IPS-18a (cell line): ENCODE data around the gene AHSG.
"Not testable (repeated sequence)": the region's sequence is repeated elsewhere in the genome, so short reads cannot be mapped to it uniquely, and the experiment has no call there.

Experiments used
- H3K27ac ChIP-seq: one replicate; pipeline ENCODE4 v1.5.1; 2013; ENCODE audit warnings: low read length
- H3K27me3 ChIP-seq: one replicate; pipeline ENCODE4 v1.6.1; 2013; ENCODE audit warnings: mild to moderate bottlenecking, low read length; ENCODE audit not compliant: control insufficient read depth, insufficient read depth
- H3K36me3 ChIP-seq: one replicate; pipeline ENCODE4 v1.6.1; 2013; ENCODE audit warnings: low read depth, low read length; ENCODE audit not compliant: control insufficient read depth
- H3K4me1 ChIP-seq: one replicate; pipeline ENCODE4 v1.6.1; 2013; ENCODE audit warnings: low read depth, low read length; ENCODE audit not compliant: control insufficient read depth
- H3K4me3 ChIP-seq: one replicate; pipeline ENCODE4 v1.5.1; 2013; ENCODE audit warnings: low read length
- H3K9ac ChIP-seq: one replicate; pipeline ENCODE4 v1.6.1; 2013; ENCODE audit warnings: mild to moderate bottlenecking, low read length, moderate library complexity
- H3K9me3 ChIP-seq: one replicate; pipeline ENCODE4 v1.6.1; 2013; ENCODE audit warnings: low read depth, low read length; ENCODE audit not compliant: control insufficient read depth

The AHSG gene

DNA sequence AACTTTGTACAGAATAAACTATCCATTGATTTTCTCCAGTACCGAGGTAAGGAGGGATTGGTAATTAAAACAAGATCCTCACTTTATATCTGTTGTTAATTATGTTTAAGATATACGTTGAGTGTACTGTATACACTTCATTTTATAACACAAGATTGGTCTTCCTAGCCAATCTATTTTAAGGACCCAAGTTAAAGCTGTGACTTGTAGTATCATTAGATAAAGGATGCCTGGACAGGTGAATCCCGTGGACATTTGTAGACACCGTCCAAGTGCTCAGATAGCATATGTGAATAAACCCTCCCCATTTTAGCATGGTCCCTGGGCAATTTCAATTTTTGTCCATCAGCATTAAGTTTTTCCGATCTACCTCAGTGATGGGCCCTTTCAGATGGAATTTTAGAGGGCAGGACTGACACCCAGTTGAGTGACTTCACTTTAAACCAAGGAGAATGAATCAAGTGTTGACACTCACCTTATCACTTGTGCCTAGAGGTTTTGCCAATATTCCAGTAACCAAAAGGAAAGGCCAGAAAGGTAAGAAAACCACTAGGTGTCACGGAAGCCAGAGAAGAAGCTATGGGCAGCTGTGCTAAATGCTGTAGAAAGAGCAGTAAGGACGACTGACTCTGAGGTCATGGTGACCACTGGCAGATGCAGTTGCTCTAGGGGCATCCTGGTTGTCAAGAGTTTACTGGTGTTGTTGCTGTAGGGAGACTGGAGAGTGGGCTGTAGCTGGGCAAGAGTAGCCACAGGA lies 9.2 kb downstream of the AHSG start:
- H3K36me3 ChIP-seq, result no peaks in the 10 kb centered on the region
- H3K27me3 ChIP-seq, result peaks cover 12% of the 10 kb centered on the region
- no peaks in the 10 kb centered on the region for H3K9me3 ChIP-seq
- no peak overlapping the region for H3K27ac ChIP-seq
- no peak overlapping the region for H3K4me3 ChIP-seq
- no peaks in the 10 kb centered on the region for H3K4me1 ChIP-seq
- no peak overlapping the region for H3K9ac ChIP-seq

DNA sequence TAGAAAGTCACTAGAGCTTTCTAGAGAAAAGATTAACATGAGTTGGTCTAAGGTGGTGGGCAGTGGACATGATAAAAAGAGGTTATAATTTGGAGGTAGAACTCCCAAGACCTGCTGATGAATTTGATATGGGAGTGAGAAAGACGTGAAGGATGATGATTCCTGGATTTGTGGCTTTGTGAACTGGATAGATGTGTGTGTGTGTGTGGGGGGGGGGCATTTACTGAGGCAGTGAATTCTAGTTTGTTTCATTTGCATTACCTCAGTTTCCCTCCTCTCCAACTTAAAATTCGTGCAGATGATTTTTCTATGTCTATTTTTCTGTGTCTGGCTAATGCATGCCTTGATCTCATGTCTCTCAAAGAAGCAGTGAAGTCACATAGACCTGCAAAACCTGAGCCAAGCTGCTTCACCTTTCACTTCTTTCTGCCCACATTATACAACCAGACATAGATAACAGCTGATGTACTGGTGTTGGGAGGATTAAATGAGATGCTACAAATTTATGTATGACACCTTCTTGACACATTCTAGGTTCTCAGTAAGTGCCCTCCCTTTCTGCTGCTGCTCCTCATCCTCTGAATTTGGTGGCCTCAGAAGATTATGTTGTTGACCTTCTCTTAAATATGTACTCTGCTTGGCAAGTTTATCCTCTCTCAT lies 9.9 kb downstream of the AHSG start:
- H3K4me3 ChIP-seq, result no peak overlapping the region
- no peak overlapping the region for H3K27ac ChIP-seq
- no peaks in the 10 kb centered on the region for H3K9me3 ChIP-seq
- no peaks in the 10 kb centered on the region for H3K4me1 ChIP-seq
- H3K27me3 ChIP-seq, result peaks cover 5% of the 10 kb centered on the region
- H3K36me3 ChIP-seq, result no peaks in the 10 kb centered on the region
- no peak overlapping the region for H3K9ac ChIP-seq

DNA sequence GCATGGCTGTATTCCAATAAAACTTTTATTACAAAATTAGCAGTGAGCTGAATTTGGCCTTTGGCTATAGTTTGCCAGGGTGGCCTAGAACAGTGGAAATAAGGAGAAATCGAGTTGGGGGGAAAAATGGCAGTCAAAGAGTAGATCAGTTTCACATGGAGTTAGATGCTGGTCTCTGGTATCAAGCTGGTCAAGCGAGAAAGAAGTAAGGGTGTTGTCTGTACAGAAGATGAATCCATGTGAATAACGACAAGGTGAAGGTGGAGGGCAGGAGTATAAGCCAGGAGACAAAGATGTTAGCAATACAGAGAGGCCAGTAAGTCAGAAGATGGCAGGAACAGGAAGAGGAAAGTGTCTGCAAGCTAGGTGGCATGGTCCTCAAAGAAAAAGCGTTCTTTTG lies 11.7 kb downstream of the AHSG start:
- no peaks in the 10 kb centered on the region for H3K9me3 ChIP-seq
- no peak overlapping the region for H3K27ac ChIP-seq
- no peaks in the 10 kb centered on the region for H3K4me1 ChIP-seq
- no peak overlapping the region for H3K9ac ChIP-seq
- H3K36me3 ChIP-seq, result no peaks in the 10 kb centered on the region
- no peak overlapping the region for H3K4me3 ChIP-seq
- no peaks in the 10 kb centered on the region for H3K27me3 ChIP-seq

DNA sequence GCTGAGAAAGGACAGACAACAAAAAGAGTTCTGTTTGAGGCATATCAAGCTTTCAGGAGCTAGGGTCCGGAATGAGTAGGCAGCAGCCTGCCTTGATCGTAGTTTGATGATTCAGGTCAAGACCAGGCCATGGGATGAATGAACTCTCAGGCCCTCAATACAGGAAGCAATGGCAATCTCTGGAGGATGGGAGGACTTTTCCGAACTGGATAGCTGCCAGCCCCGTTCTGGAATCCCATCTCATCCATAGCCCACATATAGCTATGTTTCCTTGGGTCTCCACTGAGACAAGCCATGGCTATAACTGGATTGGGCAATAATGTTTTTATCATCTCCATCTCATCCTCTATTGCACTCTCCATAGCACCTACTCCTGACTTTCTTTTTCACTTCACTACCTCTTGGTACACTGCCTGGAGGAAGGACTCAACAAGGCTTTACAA lies 12.8 kb downstream of the AHSG start:
- H3K9me3 ChIP-seq, result no peaks in the 10 kb centered on the region

DNA sequence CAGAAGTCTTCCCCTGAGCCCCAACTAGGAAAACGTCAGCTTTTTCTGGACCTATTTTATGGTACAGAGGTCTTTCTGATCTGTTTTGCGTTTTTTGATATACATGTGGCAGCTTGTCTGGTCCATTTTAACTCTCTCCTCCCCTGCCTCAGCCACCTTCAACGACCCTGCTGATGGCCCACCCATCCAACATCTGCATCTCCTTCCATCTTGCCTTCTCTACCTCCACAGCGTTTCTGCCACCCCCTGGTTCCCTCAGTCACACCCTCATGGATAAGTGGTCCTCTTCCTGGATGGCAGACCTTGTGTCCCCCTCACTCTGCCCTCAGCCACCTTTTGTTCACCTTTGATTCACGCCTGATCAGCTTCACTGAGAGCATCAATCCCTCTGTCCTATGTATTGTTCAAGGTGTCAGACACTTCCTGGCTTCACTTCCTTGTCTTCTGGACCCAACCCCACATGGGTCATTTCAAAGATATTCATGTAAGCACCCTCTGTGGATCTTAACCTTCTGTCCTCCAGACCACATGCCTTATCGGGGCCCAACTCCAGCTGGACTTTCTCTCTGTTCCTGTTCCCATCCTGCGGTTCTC lies 13.5 kb downstream of the AHSG start:
- no peaks in the 10 kb centered on the region for H3K36me3 ChIP-seq
- no peak overlapping the region for H3K27ac ChIP-seq
- H3K4me3 ChIP-seq, result no peak overlapping the region
- H3K9me3 ChIP-seq, result no peaks in the 10 kb centered on the region
- no peak overlapping the region for H3K9ac ChIP-seq
- no peaks in the 10 kb centered on the region for H3K4me1 ChIP-seq
- H3K27me3 ChIP-seq, result no peaks in the 10 kb centered on the region

More for the DNA sequence above, 12.8 kb downstream of the AHSG start:
- Histone ChIP-seq H3K27ac (no peak overlapping the region), H3K4me1 (no peaks in the 10 kb centered on the region), H3K27me3 (no peaks in the 10 kb centered on the region), H3K4me3 (no peak overlapping the region), H3K36me3 (no peaks in the 10 kb centered on the region), H3K9ac (no peak overlapping the region)

DNA sequence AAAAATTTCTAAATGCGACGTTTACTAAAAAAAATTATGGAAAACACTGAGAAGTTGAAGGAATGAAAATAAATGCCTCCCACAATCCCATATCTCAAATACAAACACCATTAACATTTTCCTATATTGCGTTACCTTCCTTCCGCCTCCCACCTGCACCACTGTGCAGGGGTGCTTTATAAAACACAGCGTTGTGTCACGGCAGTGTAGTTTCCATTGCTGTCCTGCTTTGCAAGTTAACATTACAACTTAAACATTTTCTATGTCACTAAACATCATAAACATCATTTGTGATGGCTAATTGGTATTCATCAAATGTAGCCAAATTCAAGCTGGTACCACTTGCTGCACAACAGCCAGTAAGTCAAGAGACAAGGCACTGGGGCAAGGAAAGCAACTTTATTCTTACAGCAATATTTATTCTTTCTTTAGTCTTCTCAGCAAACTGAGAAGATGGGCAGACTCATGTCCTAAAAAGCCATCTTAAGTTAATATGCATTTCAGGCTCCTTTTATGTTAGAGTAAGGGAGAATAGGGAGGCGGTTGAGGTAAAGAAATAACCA lies 15.1 kb downstream of the AHSG start:
- Histone ChIP-seq H3K9me3 (no peaks in the 10 kb centered on the region), H3K4me1 (no peaks in the 10 kb centered on the region), H3K27me3 (no peaks in the 10 kb centered on the region), H3K9ac (no peak overlapping the region), H3K27ac (no peak overlapping the region), H3K4me3 (no peak overlapping the region), H3K36me3 (no peaks in the 10 kb centered on the region)

DNA sequence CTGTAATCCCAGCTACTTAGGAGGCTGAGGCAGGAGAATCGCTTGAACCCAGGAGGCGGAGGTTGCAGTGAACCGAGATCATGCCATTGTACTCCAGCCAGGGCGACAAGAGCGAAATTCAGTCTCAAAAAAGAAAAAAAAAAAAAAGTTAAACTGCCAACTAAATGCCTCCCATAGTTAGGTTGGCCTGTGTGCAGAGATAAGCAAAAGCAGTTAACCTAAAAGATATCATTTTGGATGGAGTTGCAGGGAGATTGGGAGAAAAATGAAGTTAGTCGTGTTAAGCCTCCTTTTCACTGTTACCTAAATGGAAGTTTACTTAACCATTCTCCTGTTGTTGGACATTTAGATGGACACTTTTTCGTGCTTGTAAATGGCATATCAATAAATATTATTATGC lies 15.9 kb downstream of the AHSG start:
- no peaks in the 10 kb centered on the region for H3K9me3 ChIP-seq
- no peaks in the 10 kb centered on the region for H3K36me3 ChIP-seq
- no peak overlapping the region for H3K9ac ChIP-seq
- no peaks in the 10 kb centered on the region for H3K4me1 ChIP-seq
- H3K4me3 ChIP-seq, result no peak overlapping the region
- no peak overlapping the region for H3K27ac ChIP-seq
- H3K27me3 ChIP-seq, result no peaks in the 10 kb centered on the region

DNA sequence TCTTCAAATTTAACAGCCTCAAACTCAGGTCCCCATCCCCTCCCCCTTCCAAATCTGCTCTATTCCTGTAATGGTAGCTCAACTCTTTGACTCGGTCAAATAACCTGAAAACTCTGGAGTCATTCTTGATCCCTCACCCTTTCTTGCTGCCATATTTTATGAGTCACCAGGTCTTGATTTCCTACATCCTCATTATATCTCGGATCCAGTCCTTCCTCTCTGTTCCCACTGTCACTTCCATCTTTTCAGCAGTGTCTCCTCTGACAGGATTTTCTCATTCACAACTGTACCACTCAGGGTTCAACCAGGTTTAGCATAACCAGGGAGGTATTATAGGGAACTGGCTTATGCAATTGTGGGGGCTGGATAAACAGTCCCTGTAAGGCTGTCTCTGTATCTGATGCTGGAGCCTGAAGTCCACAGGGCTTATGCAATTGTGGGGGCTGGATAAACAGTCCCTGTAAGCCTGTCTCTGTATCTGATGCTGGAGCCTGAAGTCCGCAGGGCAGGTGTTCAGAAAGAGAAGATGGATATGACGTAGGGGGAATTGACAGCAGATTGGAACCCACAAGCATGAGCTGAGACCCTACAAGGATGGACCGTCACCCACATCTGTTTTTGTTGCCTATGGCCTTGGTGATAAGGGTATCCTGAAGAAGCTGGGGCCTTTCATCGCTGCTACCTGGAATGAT lies 18.2 kb downstream of the AHSG start:
- Histone ChIP-seq H3K9ac (no peak overlapping the region), H3K4me1 (no peaks in the 10 kb centered on the region), H3K9me3 (no peaks in the 10 kb centered on the region), H3K27me3 (no peaks in the 10 kb centered on the region), H3K27ac (no peak overlapping the region), H3K36me3 (no peaks in the 10 kb centered on the region), H3K4me3 (no peak overlapping the region)

DNA sequence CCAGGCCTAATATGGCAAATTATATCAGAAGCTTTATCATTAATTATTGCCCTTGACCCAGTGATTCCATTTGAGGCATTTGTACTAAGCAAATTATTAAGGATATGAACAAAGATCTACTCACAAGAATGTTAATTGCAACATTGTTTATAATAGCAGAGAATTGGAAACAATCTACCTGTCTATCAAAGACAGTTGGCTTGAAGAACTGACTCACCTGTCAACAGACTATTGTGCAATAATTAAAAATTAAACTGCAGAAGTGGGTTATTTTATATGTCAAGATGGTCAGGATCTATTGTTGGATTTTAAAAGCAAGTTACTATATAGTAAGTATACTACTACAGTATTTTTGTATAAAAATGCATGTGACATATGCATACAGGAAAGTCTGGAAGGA lies 20.6 kb downstream of the AHSG start:
- Histone ChIP-seq H3K4me3 (no peak overlapping the region), H3K9ac (no peak overlapping the region), H3K36me3 (no peaks in the 10 kb centered on the region), H3K27me3 (no peaks in the 10 kb centered on the region), H3K27ac (no peak overlapping the region), H3K9me3 (no peaks in the 10 kb centered on the region), H3K4me1 (no peaks in the 10 kb centered on the region)

DNA sequence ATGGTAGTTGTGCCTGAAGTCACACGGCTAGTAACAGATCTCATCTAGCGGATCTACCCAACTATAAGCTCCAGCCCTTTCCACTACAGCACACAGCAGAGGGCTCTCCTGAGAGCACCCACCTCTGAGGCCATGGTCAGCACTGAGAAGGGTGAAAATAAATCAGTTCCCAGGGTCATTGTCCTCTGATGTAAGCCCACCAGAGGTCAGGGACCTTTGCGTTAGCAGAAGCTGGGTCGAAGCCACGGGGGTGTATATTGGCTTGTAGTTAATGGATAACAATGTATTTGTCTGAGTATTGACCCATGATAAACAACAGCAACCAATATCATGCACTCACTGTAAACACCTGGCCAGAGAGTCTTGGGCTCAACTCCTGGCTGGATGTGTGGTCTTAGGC lies 21.3 kb downstream of the AHSG start:
- not testable (repeated sequence) for H3K9me3 ChIP-seq, H3K4me3 ChIP-seq, H3K4me1 ChIP-seq, H3K27me3 ChIP-seq, H3K36me3 ChIP-seq, H3K27ac ChIP-seq, H3K9ac ChIP-seq

DNA sequence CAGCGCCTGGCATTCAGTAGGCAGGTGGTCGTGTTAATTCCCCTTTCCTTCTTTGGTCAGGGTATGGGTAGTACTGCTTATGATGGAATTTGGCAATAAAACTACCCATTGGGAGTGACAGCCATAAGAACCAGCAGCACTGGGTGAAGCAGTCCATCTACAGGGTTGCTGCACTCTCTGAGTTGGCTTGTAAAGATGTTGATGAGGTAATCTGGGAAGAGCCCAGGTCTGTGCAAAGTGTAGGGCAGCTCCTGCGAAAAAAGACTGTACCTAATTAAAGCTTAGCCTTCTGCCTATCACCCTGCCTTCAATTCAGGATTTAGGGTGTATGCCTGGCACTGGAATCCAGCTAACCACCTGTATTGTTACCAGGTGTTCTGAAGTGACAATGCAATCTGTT lies 22.7 kb downstream of the AHSG start:
- no peaks in the 10 kb centered on the region for H3K4me1 ChIP-seq
- no peaks in the 10 kb centered on the region for H3K9me3 ChIP-seq
- no peaks in the 10 kb centered on the region for H3K27me3 ChIP-seq
- no peak overlapping the region for H3K4me3 ChIP-seq
- no peak overlapping the region for H3K9ac ChIP-seq
- H3K36me3 ChIP-seq, result no peaks in the 10 kb centered on the region
- no peak overlapping the region for H3K27ac ChIP-seq
